Activated B cell treated with CpG ODN at 0.5 μM for 24 hours (primary cell): Measurements from ENCODE around the gene VSTM4. TPM values are rescaled to one million over a fixed set of nuclear protein-coding genes. Genes with fewer than 3 reads are reported as not detected.

Experiments used
- ATAC-seq: fragments of 200-7000 bp; cut with Tn5 transposase; one replicate; pipeline ENCODE4 v1.10.0; 2021; ENCODE audit warnings: low read depth, mild to moderate bottlenecking, moderate library complexity
- CTCF ChIA-PET: fragments of 350-600 bp; sonication (Branson Sonifier 250); formaldehyde crosslinking; loops from one replicate; lab custom pipeline; 2021; ENCODE audit warnings: antibody characterized with exemption; lab: Charles Lee
- POLR2A ChIA-PET: fragments of 350-600 bp; sonication (Branson Sonifier 250); formaldehyde crosslinking; loops from one replicate; lab custom pipeline; 2021; ENCODE audit warnings: antibody characterized with exemption; lab: Charles Lee
- DNase-seq: peaks from one replicate; pipeline ENCODE4 v3.0.0; 2022
- H3K27ac Mint-ChIP-seq: one replicate; pipeline ENCODE4 v1.8.0; 2020; ENCODE audit warnings: mixed read lengths
- H3K27me3 Mint-ChIP-seq: one replicate; pipeline ENCODE4 v1.8.0; 2021; ENCODE audit warnings: mixed read lengths
- H3K36me3 Mint-ChIP-seq: one replicate; pipeline ENCODE4 v1.8.0; 2021; ENCODE audit warnings: low read depth, mixed read lengths
- H3K4me1 Mint-ChIP-seq: one replicate; pipeline ENCODE4 v1.8.0; 2021; ENCODE audit warnings: mixed read lengths
- H3K4me3 Mint-ChIP-seq: one replicate; pipeline ENCODE4 v1.8.0; 2020; ENCODE audit warnings: mild to moderate bottlenecking, mixed read lengths
- H3K9me3 Mint-ChIP-seq: one replicate; pipeline ENCODE4 v1.8.0; 2020; ENCODE audit warnings: mixed read lengths
- intact Hi-C: fragments of 100-400 bp; cut with micrococcal nuclease; formaldehyde crosslinking; loops from one replicate; pipeline ENCODE4 v1.15.1; 2024
- total RNA-seq: library from RNA; stranded (reverse); gene quantifications from 2 replicates; pipeline ENCODE4 v1.2.3, GENCODE V29; 2022
- TF ChIP-seq, protein P1 (sequence below): fragments of 200-600 bp; IDR thresholded peaks from one replicate; pipeline ENCODE4 v1.8.0; 2022; ENCODE audit warnings: antibody characterized with exemption, mild to moderate bottlenecking

The VSTM4 gene
- total RNA-seq, 1 donor from 2014 or later = not detected

GRCh38 chr10:49090696-49091380, 24.5 kb downstream of the VSTM4 start:
- no peaks in the 10 kb centered on the region for H3K4me1 Mint-ChIP-seq
- H3K27me3 Mint-ChIP-seq = peaks cover 6% of the 10 kb centered on the region
- ChIA-PET CTCF (no interaction called here), POLR2A (no interaction called here)
- intact Hi-C loops = no loop called here
- H3K4me3 Mint-ChIP-seq = no peak overlapping the region
- DNase-seq (no peak), ATAC-seq (no peak)
- peaks cover 13% of the 10 kb centered on the region for H3K9me3 Mint-ChIP-seq
- TF ChIP-seq, protein P1, sequence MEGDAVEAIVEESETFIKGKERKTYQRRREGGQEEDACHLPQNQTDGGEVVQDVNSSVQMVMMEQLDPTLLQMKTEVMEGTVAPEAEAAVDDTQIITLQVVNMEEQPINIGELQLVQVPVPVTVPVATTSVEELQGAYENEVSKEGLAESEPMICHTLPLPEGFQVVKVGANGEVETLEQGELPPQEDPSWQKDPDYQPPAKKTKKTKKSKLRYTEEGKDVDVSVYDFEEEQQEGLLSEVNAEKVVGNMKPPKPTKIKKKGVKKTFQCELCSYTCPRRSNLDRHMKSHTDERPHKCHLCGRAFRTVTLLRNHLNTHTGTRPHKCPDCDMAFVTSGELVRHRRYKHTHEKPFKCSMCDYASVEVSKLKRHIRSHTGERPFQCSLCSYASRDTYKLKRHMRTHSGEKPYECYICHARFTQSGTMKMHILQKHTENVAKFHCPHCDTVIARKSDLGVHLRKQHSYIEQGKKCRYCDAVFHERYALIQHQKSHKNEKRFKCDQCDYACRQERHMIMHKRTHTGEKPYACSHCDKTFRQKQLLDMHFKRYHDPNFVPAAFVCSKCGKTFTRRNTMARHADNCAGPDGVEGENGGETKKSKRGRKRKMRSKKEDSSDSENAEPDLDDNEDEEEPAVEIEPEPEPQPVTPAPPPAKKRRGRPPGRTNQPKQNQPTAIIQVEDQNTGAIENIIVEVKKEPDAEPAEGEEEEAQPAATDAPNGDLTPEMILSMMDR = no peak
- no peak overlapping the region for H3K27ac Mint-ChIP-seq
- H3K36me3 Mint-ChIP-seq = no peaks in the 10 kb centered on the region

DNA sequence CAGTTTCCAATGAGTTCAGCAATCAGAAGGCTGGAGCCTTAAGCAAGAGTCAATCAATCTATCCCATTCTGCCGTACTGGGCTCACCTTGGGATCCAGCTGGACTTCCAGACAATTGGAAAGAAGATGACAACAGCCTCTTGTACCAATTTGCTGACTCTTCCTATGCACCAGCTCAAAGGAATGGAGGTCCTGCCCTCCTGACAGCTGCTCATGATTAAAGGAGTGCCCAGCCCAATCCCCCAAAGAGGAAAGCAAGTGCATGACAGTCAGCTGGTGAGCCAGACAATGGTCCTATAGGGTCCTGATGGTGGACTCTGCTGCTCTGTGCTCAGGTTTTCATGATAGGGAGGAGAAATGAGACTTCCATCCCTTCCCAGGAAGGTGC, 25.1 kb downstream of the VSTM4 start:
- no peaks in the 10 kb centered on the region for H3K36me3 Mint-ChIP-seq
- intact Hi-C loops = no loop called here
- ATAC-seq (no peak), DNase-seq (no peak)
- ChIA-PET CTCF (no interaction called here), POLR2A (no interaction called here)
- peaks cover 13% of the 10 kb centered on the region for H3K9me3 Mint-ChIP-seq
- no peaks in the 10 kb centered on the region for H3K4me1 Mint-ChIP-seq
- H3K27ac Mint-ChIP-seq = no peak overlapping the region
- H3K27me3 Mint-ChIP-seq = peaks cover 3% of the 10 kb centered on the region
- H3K4me3 Mint-ChIP-seq = no peak overlapping the region
- TF ChIP-seq, protein P1 = no peak

- Mint-ChIP-seq H3K36me3 (no peaks in the 10 kb centered on the region), H3K4me1 (no peaks in the 10 kb centered on the region), H3K27ac (no peak overlapping the region), H3K9me3 (peaks cover 13% of the 10 kb centered on the region), H3K27me3 (peaks cover 3% of the 10 kb centered on the region), H3K4me3 (no peak overlapping the region)
- intact Hi-C loops = no loop called here
- POLR2A ChIA-PET = no interaction called here
- no peak for ATAC-seq
- no peak for DNase-seq
- TF ChIP-seq, protein P1 = no peak
- CTCF ChIA-PET = no interaction called here
Measured at GRCh38 chr10:49089557-49090188, 25.6 kb downstream of the VSTM4 start.

- DNase-seq (no peak), ATAC-seq (no peak)
- Mint-ChIP-seq H3K4me3 (no peak overlapping the region), H3K27me3 (peaks cover 3% of the 10 kb centered on the region), H3K9me3 (peaks cover 13% of the 10 kb centered on the region), H3K4me1 (no peaks in the 10 kb centered on the region), H3K36me3 (no peaks in the 10 kb centered on the region), H3K27ac (no peak overlapping the region)
- ChIA-PET POLR2A (no interaction called here), CTCF (no interaction called here)
- TF ChIP-seq, protein P1 = no peak
- intact Hi-C loops = no loop called here
Measured at GRCh38 chr10:49089152-49089551, 26.2 kb downstream of the VSTM4 start.

- ATAC-seq = no peak
- DNase-seq = no peak
- intact Hi-C loops = no loop called here
- no peaks in the 10 kb centered on the region for H3K4me1 Mint-ChIP-seq
- no peak overlapping the region for H3K27ac Mint-ChIP-seq
- H3K4me3 Mint-ChIP-seq = no peak overlapping the region
- ChIA-PET POLR2A (no interaction called here), CTCF (no interaction called here)
- H3K9me3 Mint-ChIP-seq = peaks cover 13% of the 10 kb centered on the region
- TF ChIP-seq, protein P1 = no peak
- no peaks in the 10 kb centered on the region for H3K36me3 Mint-ChIP-seq
- peaks cover 3% of the 10 kb centered on the region for H3K27me3 Mint-ChIP-seq
Measured at GRCh38 chr10:49086889-49087288, 28.4 kb downstream of the VSTM4 start.
